ENCODE data around the gene PRRG1.
"Not testable (repeated sequence)": the region's sequence is repeated elsewhere in the genome, so short reads cannot be mapped to it uniquely, and the experiment has no call there.

The PRRG1 gene

GRCh38 chrX:37474478-37474877 is 125.3 kb downstream of the PRRG1 start:
- DNase-seq = no peak

- DNase-seq = no peak
Measured at GRCh38 chrX:37476571-37477170, 127.5 kb downstream of the PRRG1 start.

GRCh38 chrX:37484335-37484734 is 135.2 kb downstream of the PRRG1 start:
- DNase-seq = not testable (repeated sequence)

GRCh38 chrX:37485429-37485828 is 136.3 kb downstream of the PRRG1 start:
- DNase-seq = no peak

- no peak for DNase-seq
Measured at GRCh38 chrX:37487271-37487670, 138.1 kb downstream of the PRRG1 start.

GRCh38 chrX:37488323-37488722 is 139.2 kb downstream of the PRRG1 start:
- DNase-seq = no peak

- no peak for DNase-seq
Measured at GRCh38 chrX:37491686-37492085, 142.5 kb downstream of the PRRG1 start.

- not testable (repeated sequence) for DNase-seq
Measured at GRCh38 chrX:37495760-37496159, 146.6 kb downstream of the PRRG1 start.

- not testable (repeated sequence) for DNase-seq
Measured at GRCh38 chrX:37497126-37497525, 148.0 kb downstream of the PRRG1 start.

- not testable (repeated sequence) for DNase-seq
Measured at GRCh38 chrX:37498323-37498722, 149.2 kb downstream of the PRRG1 start.

- not testable (repeated sequence) for DNase-seq
Measured at GRCh38 chrX:37499649-37500048, 150.5 kb downstream of the PRRG1 start.

GRCh38 chrX:37504991-37505390 is 155.8 kb downstream of the PRRG1 start:
- no peak for DNase-seq

Data from femur (tissue), 1 donor.